Mammary epithelial cell (primary cell): ENCODE measurements around the gene CMYA5.

Source experiments
- EZH2 ChIP-seq: IDR thresholded peaks from 2 replicates; pipeline ENCODE4 v1.6.1; 2012; ENCODE audit warnings: low read length, inconsistent platforms, borderline replicate concordance
- TF ChIP-seq, protein P1 (sequence below), 2 donors: IDR thresholded peaks in 1 of 2; conservative IDR thresholded peaks in 1 of 2; 2 replicates each; pipeline ENCODE4 v1.5.1; 2011 to 2012; ENCODE audit warnings: inconsistent platforms in 2 of 2, low read length in 2 of 2, mild to moderate bottlenecking in 2 of 2, control low read depth in 1 of 2, low read depth in 1 of 2; ENCODE audit not compliant: insufficient read depth in 1 of 2; ENCODE audit errors: extremely low read depth in 1 of 2

DNA sequence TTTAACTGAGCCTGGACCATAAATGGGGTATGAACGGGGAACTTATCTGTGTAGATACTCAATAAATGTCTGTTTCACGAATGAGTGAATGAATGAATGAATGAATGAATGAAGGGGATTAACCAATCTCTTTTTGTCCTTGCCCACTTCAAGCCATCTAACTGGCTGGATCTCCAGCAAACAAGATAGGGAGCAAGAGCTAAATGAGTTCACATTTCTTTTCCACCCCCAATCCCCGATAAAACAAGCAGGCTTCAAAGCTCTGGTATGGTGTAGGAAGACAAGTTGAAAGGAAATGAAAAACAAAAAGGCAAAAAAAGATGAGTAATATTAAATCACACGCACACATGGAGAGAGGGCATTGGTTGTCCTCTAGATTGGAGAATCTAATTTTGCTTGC lies 84.0 kb downstream of the CMYA5 start:
- TF ChIP-seq, protein P1, sequence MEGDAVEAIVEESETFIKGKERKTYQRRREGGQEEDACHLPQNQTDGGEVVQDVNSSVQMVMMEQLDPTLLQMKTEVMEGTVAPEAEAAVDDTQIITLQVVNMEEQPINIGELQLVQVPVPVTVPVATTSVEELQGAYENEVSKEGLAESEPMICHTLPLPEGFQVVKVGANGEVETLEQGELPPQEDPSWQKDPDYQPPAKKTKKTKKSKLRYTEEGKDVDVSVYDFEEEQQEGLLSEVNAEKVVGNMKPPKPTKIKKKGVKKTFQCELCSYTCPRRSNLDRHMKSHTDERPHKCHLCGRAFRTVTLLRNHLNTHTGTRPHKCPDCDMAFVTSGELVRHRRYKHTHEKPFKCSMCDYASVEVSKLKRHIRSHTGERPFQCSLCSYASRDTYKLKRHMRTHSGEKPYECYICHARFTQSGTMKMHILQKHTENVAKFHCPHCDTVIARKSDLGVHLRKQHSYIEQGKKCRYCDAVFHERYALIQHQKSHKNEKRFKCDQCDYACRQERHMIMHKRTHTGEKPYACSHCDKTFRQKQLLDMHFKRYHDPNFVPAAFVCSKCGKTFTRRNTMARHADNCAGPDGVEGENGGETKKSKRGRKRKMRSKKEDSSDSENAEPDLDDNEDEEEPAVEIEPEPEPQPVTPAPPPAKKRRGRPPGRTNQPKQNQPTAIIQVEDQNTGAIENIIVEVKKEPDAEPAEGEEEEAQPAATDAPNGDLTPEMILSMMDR (conservative IDR thresholded peaks at IDR 0.05 in 1 of 2, IDR thresholded peaks at IDR 0.05 in 1 of 2; ENCODE audit: extremely low read depth in 1 of 2, insufficient read depth in 1 of 2, low read depth in 1 of 2, low read length in 2 of 2): no peak
- no peak for TF ChIP-seq EZH2
